Left ventricle myocardium superior (tissue), 1 donor: ENCODE data around the gene TBX1. TPM values are rescaled to one million over a fixed set of nuclear protein-coding genes. Genes with fewer than 3 reads are reported as not detected.
"Not testable (repeated sequence)": the region's sequence is repeated elsewhere in the genome, so short reads cannot be mapped to it uniquely, and the experiment has no call there.

Experiments
- ATAC-seq: fragments of 200-7000 bp; cut with Tn5 transposase; one replicate; pipeline ENCODE4 v1.9.1; 2020; ENCODE audit warnings: mild to moderate bottlenecking, moderate library complexity
- DNase-seq: peaks from one replicate; pipeline ENCODE4 v3.0.0-alpha.2; 2020
- intact Hi-C: fragments of 100-400 bp; cut with micrococcal nuclease; formaldehyde crosslinking; loops from one replicate; pipeline ENCODE4 v1.11.0; 2022
- total RNA-seq: library from RNA; stranded (reverse); fragmentation: NEBNext Ultra II Directional; extraction: Animal tissue kit (Norgen Biotek cat#: 25700); gene quantifications from one replicate; pipeline ENCODE4 v1.2.1, GENCODE V29; 2021
- donor health status: DM: no; HTN: yes; CAD: no; lungs with severe emphysema.

Gene TBX1
- total RNA-seq, 1 donor from 2014 or later: 3.6 TPM

DNA sequence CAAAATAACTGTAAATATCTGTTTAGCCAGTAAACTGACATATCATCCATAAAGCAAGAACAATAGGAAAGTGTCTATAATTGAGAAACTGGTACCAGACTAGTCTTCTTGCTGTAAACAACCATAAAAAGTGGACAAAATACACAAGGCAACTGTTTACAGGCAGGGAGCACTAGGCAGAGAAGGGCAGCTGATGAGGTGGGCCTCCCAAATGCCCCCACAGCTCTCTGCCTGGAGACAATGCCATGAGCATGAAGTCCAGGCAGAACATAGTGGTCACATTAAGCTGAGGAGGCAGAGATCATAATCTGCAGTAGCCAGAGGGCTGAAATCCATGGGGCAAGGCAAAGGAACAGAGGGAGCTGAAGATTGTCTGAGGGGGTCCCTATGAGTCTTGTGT is 30.7 kb downstream of the TBX1 start:
- no peak for ATAC-seq
- DNase-seq: no peak
- intact Hi-C loops: no loop called here

DNA sequence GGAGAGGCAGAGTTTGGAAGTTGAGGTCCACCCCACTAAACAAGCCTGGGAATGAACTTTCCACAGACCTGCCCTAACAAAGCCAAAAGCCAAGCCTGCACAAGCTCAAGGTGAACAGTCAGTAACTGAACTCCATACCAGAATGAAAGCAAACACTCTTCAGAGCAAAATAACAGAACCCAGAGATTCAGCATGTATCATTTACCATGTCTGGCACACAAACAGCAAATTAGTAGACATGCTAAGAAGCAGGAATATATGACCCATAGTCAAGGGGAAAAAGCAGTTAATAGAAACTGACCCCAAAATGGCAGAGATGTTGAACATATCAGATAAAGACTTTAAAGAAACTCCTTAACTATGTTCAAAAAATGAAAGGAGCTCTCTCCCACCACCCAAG is 31.3 kb downstream of the TBX1 start:
- ATAC-seq: no peak
- intact Hi-C loops: no loop called here
- DNase-seq: no peak

DNA sequence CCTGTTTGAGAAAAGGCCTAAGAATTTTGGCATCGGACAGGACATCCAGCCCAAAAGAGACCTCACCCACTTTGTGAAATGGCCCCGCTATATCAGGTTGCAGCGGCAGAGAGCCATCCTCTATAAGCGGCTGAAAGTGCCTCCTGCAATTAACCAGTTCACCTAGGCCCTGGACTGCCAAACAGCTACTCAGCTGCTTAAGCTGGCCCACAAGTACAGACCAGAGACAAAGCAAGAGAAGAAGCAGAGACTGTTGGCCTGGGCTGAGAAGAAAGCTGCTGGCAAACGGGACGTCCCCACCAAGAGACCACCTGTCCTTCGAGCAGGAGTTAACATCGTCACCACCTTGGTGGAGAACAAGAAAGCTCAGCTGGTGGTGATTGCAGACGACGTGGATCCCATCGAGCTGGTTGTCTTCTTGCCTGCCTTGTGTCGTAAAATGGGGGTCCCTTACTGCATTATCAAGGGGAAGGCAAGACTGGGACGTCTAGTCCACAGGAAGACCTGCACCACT is 31.9 kb downstream of the TBX1 start:
- ATAC-seq, DNase-seq, intact Hi-C loops: not testable (repeated sequence)

DNA sequence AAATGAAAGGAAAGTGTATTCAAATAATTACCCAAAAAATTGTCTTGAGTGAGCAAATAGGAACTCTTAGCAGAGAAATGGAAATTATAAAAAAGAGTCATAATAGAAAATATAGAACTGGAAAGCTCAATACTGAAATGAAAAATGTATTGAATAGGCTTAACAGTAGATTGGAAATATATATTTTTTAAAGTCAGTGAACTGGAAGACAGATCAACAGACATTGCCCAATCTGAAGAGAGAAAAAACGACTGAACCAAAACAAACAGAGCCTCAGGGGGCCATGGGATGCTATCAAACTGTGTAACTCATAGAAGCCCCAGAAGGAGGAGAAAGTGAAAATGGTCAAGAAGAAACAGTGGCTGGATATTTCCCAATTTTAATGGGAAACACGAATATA is 32.6 kb downstream of the TBX1 start:
- ATAC-seq (no peak), DNase-seq (no peak)
- intact Hi-C loops: no loop called here

DNA sequence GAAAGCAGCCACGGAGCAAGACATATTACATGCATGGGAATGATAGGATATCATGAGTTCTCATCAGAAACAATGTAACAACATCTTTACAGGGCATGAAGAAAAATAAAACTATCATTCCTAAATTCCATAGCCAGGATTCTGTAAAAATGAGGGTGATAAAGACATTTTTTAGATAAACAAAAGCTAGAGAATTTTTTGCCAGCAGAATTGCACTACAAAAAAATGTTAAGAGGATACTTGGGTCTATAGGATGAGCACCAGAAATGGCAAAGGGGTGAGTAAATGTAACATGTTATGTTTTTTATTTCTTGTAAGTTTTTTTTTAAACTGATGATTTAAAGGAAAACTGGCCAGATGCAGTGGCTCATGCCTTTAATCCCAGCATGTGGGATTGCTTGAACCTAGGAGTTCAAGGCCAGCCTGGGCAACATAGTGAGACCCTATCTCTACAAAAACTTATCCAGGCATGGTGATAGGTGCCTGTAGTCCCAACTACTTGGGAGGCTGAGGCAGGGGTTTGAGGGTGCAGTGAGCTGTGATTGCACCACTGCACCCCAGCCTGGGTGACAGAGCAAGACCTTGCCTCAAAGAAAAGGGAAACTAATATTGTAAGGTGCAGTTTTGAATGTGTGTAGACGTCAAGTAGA is 33.2 kb downstream of the TBX1 start:
- no peak for ATAC-seq
- intact Hi-C loops: no loop called here
- DNase-seq: no peak

DNA sequence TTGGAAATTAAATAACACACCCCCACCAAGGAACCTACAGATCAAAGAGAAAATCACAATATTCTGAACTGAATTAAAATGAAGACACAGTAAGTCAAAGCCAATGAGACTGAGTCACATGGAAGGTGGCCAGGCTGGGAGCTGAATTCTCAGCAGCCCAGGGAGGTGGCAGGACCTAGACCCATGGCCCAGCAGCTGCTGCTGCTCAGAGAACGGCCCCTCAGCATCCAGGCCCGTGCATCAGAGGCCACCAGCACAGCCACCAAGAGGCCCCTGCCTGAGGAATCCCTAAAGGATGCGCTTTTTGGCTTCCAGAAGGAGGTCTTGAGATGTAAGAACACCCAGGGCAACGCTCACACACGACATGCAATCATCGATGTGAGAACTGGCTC is 35.0 kb downstream of the TBX1 start:
- ATAC-seq: no peak
- DNase-seq: peak; percentile 18
- intact Hi-C loops: no loop called here

DNA sequence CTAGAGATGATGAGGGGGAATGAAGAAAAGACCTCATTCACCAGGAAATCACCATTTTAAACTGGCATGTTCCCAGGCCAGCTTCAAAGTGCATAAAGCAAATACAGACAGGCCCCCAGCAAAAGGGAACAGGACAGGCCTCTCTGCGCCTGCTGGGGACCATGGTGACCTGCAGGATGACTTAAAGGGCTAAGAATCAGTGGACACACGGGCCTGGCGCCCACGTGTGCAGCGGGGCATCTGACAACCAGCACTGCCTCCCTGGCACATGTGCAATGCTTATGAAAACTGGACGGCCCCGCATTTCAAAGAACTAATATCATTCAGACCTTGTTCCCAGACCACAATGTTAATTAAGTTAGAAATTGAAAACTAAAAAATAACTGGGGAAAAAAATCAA is 35.6 kb downstream of the TBX1 start:
- ATAC-seq (no peak), DNase-seq (peak; percentile 7)
- intact Hi-C loops: no loop called here

DNA sequence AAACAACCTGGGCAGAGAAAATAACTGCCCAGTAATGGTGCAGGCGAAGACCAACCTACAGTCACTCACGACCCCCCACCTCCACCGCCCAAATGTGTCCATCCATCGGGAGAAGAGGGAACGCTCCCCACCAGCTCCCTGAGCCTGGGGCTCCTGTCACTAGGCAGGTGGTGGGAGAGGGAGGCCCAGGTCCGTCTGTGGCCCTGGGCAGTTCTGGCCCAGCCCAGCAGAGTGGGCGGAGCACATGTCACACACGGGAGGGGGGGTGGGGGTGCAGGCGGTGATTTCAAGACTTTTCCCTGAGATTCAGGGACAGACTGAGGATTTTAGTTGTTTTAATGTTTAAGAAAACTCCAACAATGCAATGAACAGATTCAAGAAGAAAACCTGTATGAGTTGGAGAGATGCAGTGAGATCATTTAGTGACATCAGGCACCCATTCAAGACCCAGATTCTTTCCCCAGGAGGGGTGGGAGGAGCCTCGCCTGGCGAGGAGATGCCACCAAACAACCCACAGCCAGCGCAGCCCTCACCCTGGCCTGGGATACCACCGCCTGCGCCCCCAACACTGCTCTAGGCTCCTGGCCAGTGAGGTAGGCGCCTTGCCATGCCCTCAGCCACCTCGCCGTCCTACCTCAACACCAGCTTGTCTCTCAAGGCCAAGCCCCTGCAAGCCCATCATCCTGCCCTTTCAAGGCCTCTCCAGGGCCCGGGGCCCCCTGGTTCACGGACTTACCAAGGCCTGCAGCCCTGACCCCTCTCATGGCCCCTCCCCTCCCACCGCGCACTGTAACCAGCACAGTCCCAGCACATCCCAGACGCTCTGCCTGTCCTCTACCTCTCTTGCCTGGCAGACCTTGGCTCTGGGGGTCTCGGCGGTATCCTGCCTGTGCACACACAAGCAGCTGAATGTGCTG is 36.8 kb downstream of the TBX1 start:
- intact Hi-C loops: no loop called here
- DNase-seq: peak; percentile 15
- ATAC-seq: no peak

DNA sequence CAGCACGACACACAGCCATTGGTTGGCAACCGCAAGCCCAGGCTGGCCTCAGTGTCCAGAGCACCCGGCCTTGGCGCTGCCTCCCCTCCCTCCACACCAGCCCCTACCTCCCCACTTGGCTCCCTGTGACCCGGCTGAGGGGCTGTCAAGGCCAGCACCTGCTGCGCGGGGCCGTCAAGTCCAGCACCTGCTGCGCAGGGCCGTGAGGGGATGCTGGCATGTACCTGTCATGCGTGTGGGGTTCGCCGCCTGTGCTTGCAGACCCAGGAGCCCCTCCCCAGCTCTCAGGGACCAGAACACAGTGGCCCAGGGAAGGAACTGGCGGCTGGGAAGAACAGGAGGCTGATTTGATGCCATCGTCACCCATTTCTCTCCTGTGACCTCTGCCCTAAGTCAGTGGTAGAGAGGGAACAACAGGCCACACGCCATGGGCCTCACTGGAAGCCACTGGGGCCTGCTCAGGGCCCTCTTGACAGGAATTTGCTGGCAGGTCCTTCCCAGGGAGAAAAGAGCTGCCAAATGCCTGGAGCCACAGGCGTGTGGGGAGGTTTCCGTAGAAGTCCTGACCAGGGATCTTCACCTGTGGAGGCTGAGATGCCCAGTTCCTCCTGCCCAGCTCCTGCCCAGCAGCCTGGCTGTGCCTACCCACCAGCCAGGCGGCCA is 37.6 kb downstream of the TBX1 start:
- DNase-seq (peak; percentile 34), ATAC-seq (peak; percentile 52)
- intact Hi-C loops: no loop called here

DNA sequence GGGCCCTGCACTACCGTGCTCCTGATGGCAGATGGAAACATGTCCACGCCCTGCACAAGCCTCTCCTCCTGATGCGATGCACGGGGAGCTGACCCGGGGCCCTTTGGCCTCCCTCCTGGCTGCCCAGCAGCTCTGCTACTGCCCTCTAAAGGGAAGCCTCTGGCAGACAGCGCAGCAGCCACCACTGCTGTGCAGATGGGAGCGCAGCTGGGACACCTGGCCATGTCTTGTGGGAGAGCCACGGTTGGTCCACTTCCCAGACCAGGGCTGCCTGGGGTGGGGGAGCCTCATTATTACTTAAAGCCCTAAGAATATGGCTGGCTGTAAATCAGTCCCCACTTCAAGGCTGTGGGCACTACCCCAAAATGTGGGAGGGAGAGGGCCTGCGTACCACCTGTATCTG is 38.3 kb downstream of the TBX1 start:
- intact Hi-C loops: no loop called here
- ATAC-seq (peak; percentile 20), DNase-seq (peak; percentile 22)

DNA sequence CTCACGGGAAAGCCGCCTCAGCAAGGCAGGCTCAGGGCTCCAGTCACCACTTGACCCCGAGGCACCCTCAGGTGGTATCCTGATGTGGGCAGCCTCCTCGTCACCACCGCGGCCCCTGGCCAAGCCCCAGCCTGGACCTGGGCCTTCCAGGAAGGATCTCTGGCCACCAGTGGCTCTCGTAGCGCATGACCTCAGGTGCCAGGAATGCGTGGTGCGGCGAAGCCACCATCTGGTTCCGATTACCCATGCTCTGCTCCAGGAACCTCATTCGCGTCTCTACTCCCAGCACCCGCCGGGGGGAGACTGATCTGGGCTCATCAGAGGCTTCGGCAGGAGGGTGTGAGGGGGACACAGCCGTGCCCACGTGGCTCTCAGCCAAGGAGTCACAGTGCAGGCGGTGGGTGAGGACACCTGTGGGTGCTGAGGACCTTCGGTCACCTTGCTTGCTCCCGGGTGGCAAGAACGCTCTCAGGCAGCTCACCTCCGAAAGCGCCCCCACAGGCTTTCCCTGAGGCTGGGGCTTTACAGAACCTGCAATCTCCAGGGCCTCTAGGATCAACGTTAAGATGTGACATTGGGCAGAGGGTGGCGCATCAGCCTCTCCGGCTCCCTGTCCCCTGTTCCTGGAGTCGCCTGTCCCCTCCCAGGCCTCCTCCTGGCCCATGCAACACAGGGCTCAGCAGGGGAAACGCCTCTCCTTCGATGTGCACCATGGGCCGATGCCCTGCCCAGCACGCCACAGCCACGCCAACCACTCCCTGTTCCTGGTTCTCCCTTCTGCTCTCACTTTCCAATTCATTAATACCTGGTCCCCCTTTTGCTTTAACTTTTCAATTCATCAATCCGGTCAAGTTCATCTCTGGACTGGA is 39.0 kb downstream of the TBX1 start:
- DNase-seq (peak; percentile 63), ATAC-seq (peak; percentile 68)
- intact Hi-C loops: no loop called here

DNA sequence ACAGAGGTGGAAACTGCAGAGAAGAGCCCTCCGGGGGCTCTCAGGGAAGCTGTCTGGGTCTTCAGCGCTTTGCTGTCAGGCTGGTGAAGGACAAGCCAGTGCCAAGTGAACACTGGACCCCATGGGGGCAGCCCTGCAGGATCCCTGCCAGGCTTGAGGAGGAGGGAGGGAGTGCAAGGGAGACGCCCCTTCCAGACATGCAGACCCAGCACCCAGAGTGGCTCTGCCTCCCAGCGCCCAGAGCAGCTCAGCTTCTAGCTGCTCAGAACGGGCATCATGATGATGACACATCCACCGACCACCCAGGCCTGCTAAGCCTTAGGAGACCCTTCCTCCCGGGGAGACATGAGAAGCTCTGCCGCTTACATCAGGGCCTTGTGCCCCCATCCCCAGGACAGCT is 39.7 kb downstream of the TBX1 start:
- intact Hi-C loops: no loop called here
- peak; percentile 15 for DNase-seq
- ATAC-seq: no peak

DNA sequence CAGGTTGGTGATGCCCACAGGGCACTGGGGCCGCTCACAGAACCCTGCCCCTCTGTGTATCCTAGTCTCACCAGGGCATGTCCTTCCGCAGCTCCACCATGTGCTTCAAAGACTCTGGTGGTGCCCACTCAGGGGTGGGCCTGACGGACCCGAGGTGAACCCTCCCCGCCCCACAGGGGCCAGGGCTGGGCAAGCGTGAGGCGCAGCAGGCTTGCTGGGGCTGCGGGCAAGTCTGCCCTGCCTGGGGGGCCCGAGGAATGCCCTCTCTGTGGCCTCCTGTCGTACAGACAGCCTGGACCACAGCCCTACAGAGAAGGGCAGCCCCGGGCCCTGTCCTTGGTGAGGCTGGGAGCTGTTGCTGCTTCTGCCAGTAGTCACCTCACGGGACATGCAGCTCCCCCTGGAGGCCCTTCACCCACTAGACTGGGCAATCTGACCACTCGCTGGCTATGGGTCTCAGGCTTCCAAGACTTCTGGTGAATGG is 40.2 kb downstream of the TBX1 start:
- ATAC-seq (peak; percentile 23), DNase-seq (peak; percentile 33)
- intact Hi-C loops: no loop called here

DNA sequence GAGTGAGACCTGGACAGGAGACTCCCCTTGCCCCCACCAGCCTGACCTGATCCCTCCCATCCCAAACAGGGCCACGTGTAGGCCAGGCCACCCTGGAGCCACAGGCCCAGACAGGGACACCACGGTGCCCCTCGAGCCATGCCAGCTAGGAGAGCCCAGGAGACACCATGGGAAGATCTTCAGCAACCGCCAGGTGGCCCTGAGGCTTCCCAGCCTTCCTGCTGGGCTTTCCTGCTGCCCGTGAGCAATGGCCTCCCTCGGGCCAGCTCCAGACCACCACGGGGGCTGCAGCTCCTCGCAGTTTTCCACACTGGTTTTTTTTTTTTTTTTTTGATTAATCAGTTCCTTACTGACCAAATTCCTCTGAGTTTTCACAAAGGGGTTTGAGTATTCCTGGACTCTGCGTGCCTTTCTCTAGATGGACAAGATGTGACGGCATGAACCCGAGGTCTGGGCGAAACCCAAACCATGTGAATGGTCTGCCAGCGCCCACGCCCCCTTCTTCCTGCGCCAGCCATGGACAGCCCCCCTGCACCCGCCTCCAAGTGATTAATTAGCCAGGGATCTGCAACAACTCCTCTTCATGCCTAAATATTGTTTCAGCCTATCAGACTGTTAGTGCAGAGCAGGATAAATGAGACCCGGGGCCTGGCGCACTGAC is 40.9 kb downstream of the TBX1 start:
- intact Hi-C loops: no loop called here
- no peak for ATAC-seq
- DNase-seq: peak; percentile 20

DNA sequence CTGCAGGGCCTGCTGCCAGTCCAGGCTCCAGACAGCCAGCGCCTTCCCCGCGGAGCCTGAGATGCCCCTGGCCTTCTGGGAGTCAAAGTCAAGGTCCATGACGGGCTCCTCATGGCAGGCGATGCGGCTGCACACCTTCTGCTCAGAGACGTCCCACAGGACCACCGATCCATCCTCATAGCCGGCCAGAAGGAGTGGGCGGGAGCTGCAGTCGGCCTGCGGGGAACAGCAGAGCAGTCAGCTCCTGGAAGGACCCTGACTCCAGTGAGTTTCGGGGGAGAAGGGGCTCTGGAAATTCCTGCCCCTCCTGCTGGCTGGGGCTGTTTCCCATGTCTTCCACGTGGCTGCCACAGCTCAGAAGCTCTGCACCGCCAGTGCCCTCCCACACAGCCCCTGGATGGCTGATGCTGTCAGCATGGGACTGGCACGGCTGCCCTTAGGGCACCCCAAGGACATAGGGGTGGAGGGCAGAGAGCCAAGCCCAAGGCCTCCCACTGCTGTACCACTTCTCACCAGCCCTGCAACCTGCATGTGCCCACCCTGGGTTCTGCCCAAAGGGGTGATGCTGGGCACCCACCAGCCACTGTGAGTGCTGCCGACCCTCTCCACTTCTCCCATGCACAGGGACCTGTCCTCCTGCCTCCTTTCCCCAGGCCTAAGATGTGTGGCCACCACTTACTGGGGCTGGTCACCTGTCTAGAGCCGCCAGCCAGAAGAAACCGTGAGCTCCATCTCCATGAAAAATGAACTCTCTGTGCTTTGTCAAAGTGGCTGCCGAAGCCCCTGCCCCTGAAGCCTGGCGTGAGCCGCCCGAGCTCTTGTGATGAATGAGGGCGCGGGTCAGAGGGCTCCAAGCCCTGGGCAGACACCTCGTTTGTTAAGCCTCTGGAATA is 41.7 kb downstream of the TBX1 start:
- intact Hi-C loops: no loop called here
- ATAC-seq: no peak
- DNase-seq: peak; percentile 17

DNA sequence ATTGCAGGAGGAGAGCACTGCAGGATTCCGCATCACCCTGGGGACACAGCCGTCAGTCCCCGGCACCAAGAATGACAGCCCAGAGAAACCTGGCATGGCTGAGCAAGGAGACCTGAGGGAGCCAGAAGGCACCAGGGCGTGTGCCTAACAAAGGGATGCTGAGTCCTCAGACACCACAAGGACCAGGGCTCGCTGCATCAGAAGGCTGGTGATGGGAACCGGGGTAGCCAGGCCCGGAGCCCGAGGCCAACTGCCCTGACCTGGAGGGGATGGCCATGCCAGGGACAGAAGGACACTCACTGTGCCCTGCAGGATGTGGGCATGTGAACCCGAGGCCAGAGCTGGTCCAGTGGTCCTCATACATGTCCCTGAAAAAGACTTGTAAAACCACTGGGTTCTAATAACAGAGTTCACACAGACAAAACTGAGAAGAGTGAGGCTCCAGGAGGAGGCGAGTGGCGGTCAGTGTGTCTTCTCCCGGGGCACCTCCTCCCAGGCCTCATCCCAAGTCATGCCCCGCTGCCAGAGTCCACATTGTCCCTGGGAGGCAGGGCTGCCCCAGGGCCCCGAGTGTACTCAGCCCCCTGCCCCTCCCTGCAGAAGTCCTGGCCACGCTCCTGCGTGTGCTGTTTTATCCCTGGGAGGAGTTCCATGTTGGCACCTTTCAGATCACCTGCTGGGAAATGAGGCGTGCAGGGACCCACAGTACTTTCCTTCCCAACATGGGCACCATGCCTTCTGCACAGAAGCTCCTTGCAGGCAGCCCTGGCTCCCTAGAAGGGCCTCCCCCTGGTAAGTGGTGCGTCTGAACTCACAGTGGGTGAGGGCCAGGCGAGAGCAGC is 42.5 kb downstream of the TBX1 start:
- peak; percentile 22 for DNase-seq
- intact Hi-C loops: no loop called here
- no peak for ATAC-seq
